Stimulated activated CD4-positive, alpha-beta T cell treated with anti-CD3 and anti-CD28 coated beads, TNF-alpha, amount 100 ng/mL, for 1 hour (primary cell): ENCODE measurements around the gene PRPF6.

Source experiments
- DNase-seq, 3 donors: peaks; one replicate each; pipeline ENCODE4 v3.0.0-alpha.2; 2020; ENCODE audit warnings: low read depth in 3 of 3, low spot score in 1 of 3

The PRPF6 gene

GRCh38 chr20:64073476-64074183, 92.7 kb downstream of the PRPF6 start:
- DNase-seq: no peak

GRCh38 chr20:64074184-64074789, 93.4 kb downstream of the PRPF6 start:
- no peak for DNase-seq

- DNase-seq: no peak
Measured at GRCh38 chr20:64074963-64075362, 94.0 kb downstream of the PRPF6 start.

- no peak for DNase-seq
Measured at GRCh38 chr20:64075556-64075955, 94.6 kb downstream of the PRPF6 start.

GRCh38 chr20:64076061-64076997, 95.4 kb downstream of the PRPF6 start:
- DNase-seq: no peak

- no peak for DNase-seq
Measured at GRCh38 chr20:64077094-64077493, 96.2 kb downstream of the PRPF6 start.

- no peak for DNase-seq
Measured at GRCh38 chr20:64077541-64077875, 96.6 kb downstream of the PRPF6 start.

- DNase-seq: peak in 1 of 3 donors; percentile 22
Measured at GRCh38 chr20:64077876-64078551, 97.1 kb downstream of the PRPF6 start.

- no peak for DNase-seq
Measured at GRCh38 chr20:64078934-64079272, 98.0 kb downstream of the PRPF6 start.

GRCh38 chr20:64079273-64080012, 98.5 kb downstream of the PRPF6 start, which contains the start of gene RGS19:
RGS19 (minus strand) TSS chr20:64079518; CDS start chr20:64076886, 2,632 bp downstream.
- peak in 2 of 3 donors; percentile 41 to 46 for DNase-seq

- DNase-seq: peak in 1 of 3 donors; percentile 27
Measured at GRCh38 chr20:64080013-64080812, 99.3 kb downstream of the PRPF6 start, which contains the start of gene OPRL1. OPRL1 (plus strand) TSS chr20:64080082; CDS start chr20:64092721, 12,639 bp downstream.

- no peak for DNase-seq
Measured at GRCh38 chr20:64080813-64081623, 100.1 kb downstream of the PRPF6 start.

GRCh38 chr20:64081624-64081964, 100.7 kb downstream of the PRPF6 start:
- DNase-seq: no peak

GRCh38 chr20:64082126-64082731, 101.3 kb downstream of the PRPF6 start:
- no peak for DNase-seq
